Measurements from ENCODE around the gene PLA2G2C. TPM values are rescaled to one million over a fixed set of nuclear protein-coding genes. Genes with fewer than 3 reads are reported as not detected.
A peak's percentile ranks its signal among the peaks of the same experiment; 100 is the strongest.

The PLA2G2C gene
- total RNA-seq, 4 donors from 2014 or later, result not detected

GRCh38 chr1:20212685-20213331 is 26.5 kb upstream of the PLA2G2C start:
- Histone ChIP-seq H3K36me3 (no peaks in the 10 kb centered on the region), H3K4me1 (no peaks in the 10 kb centered on the region), H3K27me3 (no peaks in the 10 kb centered on the region), H3K27ac (no peak overlapping the region), H3K9me3 (no peaks in the 10 kb centered on the region), H3K4me3 (no peak overlapping the region)
- TF ChIP-seq CTCF (IDR thresholded peaks at IDR 0.05) (peak; percentile 42 to 71 (median 54)), POLR2A (IDR thresholded peaks at IDR 0.05) (no peak)
- DNase-seq, result peak; percentile 20 to 25
- intact Hi-C loops (cut with DNase I; ENCODE audit: low total_unique reads), result loop anchor here (10.0 kb wide), 1 partner anchor 282 kb away; no protein-coding TSS in a partner anchor

- intact Hi-C loops (cut with DNase I; ENCODE audit: low total_unique reads), result loop anchor here (10.0 kb wide), 1 partner anchor 283 kb away; no protein-coding TSS in a partner anchor
- no peaks in the 10 kb centered on the region for H3K27me3 ChIP-seq
- TF ChIP-seq POLR2A (IDR thresholded peaks at IDR 0.05), result no peak
- no peak for TF ChIP-seq CTCF (IDR thresholded peaks at IDR 0.05)
- no peaks in the 10 kb centered on the region for H3K36me3 ChIP-seq
- H3K4me1 ChIP-seq, result no peaks in the 10 kb centered on the region
- H3K27ac ChIP-seq, result no peak overlapping the region
- DNase-seq, result no peak
- no peak overlapping the region for H3K4me3 ChIP-seq
- H3K9me3 ChIP-seq, result no peaks in the 10 kb centered on the region
Measured at GRCh38 chr1:20212085-20212684, 25.9 kb upstream of the PLA2G2C start.

GRCh38 chr1:20211511-20211931 is 25.2 kb upstream of the PLA2G2C start:
- Histone ChIP-seq H3K27me3 (no peaks in the 10 kb centered on the region), H3K36me3 (no peaks in the 10 kb centered on the region), H3K27ac (no peak overlapping the region), H3K4me3 (no peak overlapping the region), H3K4me1 (no peaks in the 10 kb centered on the region), H3K9me3 (no peaks in the 10 kb centered on the region)
- intact Hi-C loops (cut with DNase I; ENCODE audit: low total_unique reads), result loop anchor here (10.0 kb wide), 1 partner anchor 283 kb away; no protein-coding TSS in a partner anchor
- no peak for TF ChIP-seq CTCF (IDR thresholded peaks at IDR 0.05)
- no peak for TF ChIP-seq POLR2A (IDR thresholded peaks at IDR 0.05)
- no peak for DNase-seq

- DNase-seq, result no peak
- Histone ChIP-seq H3K4me1 (no peaks in the 10 kb centered on the region), H3K9me3 (no peaks in the 10 kb centered on the region), H3K27ac (no peak overlapping the region), H3K36me3 (no peaks in the 10 kb centered on the region), H3K4me3 (no peak overlapping the region), H3K27me3 (no peaks in the 10 kb centered on the region)
- TF ChIP-seq POLR2A (IDR thresholded peaks at IDR 0.05) (no peak), CTCF (IDR thresholded peaks at IDR 0.05) (no peak)
- intact Hi-C loops (cut with DNase I; ENCODE audit: low total_unique reads), result loop anchor here (10.0 kb wide), 1 partner anchor 284 kb away; no protein-coding TSS in a partner anchor
Measured at GRCh38 chr1:20210736-20211460, 24.6 kb upstream of the PLA2G2C start.

GRCh38 chr1:20209471-20209870 is 23.2 kb upstream of the PLA2G2C start:
- H3K36me3 ChIP-seq, result no peaks in the 10 kb centered on the region
- no peaks in the 10 kb centered on the region for H3K27me3 ChIP-seq
- TF ChIP-seq POLR2A (IDR thresholded peaks at IDR 0.05), result no peak
- TF ChIP-seq CTCF (IDR thresholded peaks at IDR 0.05), result no peak
- no peak for DNase-seq
- H3K27ac ChIP-seq, result no peak overlapping the region
- no peaks in the 10 kb centered on the region for H3K9me3 ChIP-seq
- no peak overlapping the region for H3K4me3 ChIP-seq
- no peaks in the 10 kb centered on the region for H3K4me1 ChIP-seq
- intact Hi-C loops (cut with DNase I; ENCODE audit: low total_unique reads), result no loop called here
